GM23338 (cell line): ENCODE measurements around the gene SYT17. TPM values are rescaled to one million over a fixed set of nuclear protein-coding genes. Genes with fewer than 3 reads are reported as not detected.

ENCODE experiments used
- ATAC-seq: fragments of 200-7000 bp; cut with Tn5 transposase; 3 replicates; pipeline ENCODE4 v1.9.1; 2020
- DNase-seq: peaks from one replicate; pipeline ENCODE4 v3.0.0-alpha.2; 2015; ENCODE audit warnings: low spot score
- H2AFZ ChIP-seq: fragments of 200-600 bp; sonication (generic); 2 replicates; pipeline ENCODE4 v1.8.0; 2016; ENCODE audit warnings: antibody characterized with exemption, mild to moderate bottlenecking, moderate library complexity
- H3F3A ChIP-seq: fragments of 200-600 bp; sonication (generic); replicated peaks from 2 replicates; pipeline ENCODE4 v1.8.0; 2017; ENCODE audit warnings: antibody characterized with exemption, mixed run types, low read depth
- H3K27ac ChIP-seq: fragments of 200-600 bp; sonication (generic); 2 replicates; pipeline ENCODE4 v1.6.1; 2016; ENCODE audit warnings: low read depth
- H3K27me3 ChIP-seq: fragments of 200-600 bp; sonication (generic); 2 replicates; pipeline ENCODE4 v1.8.0; 2016; ENCODE audit warnings: mild to moderate bottlenecking, mixed run types, moderate library complexity; ENCODE audit not compliant: insufficient read depth
- H3K36me3 ChIP-seq: fragments of 200-600 bp; sonication (generic); 2 replicates; pipeline ENCODE4 v1.8.0; 2016; ENCODE audit warnings: mild to moderate bottlenecking; ENCODE audit not compliant: insufficient read depth
- H3K4me1 ChIP-seq: fragments of 200-600 bp; sonication (generic); 2 replicates; pipeline ENCODE4 v1.8.0; 2016; ENCODE audit warnings: mild to moderate bottlenecking, moderate library complexity; ENCODE audit not compliant: insufficient read depth
- H3K4me2 ChIP-seq: fragments of 200-600 bp; sonication (generic); 2 replicates; pipeline ENCODE4 v1.7.1; 2017; ENCODE audit warnings: mixed run types
- H3K4me3 ChIP-seq: fragments of 200-600 bp; sonication (generic); 2 replicates; pipeline ENCODE4 v1.6.1; 2016; ENCODE audit warnings: mixed run types
- H3K79me2 ChIP-seq: fragments of 200-600 bp; sonication (generic); replicated peaks from 2 replicates; pipeline ENCODE4 v1.8.0; 2017; ENCODE audit warnings: mild to moderate bottlenecking; ENCODE audit not compliant: insufficient read depth
- H3K9me2 ChIP-seq: fragments of 200-600 bp; sonication (generic); 2 replicates; pipeline ENCODE4 v1.8.0; 2017; ENCODE audit not compliant: insufficient read depth
- H4K20me1 ChIP-seq: fragments of 200-600 bp; sonication (generic); replicated peaks from 2 replicates; pipeline ENCODE4 v1.8.0; 2017; ENCODE audit warnings: mild to moderate bottlenecking; ENCODE audit not compliant: insufficient read depth
- H3K27ac Mint-ChIP-seq: 2 replicates; pipeline ENCODE4 v1.8.0; 2020; ENCODE audit warnings: inconsistent platforms, mild to moderate bottlenecking, moderate library complexity, mixed read lengths
- H3K27me3 Mint-ChIP-seq: 3 replicates; pipeline ENCODE4 v1.8.0; 2022; ENCODE audit warnings: low read depth, mild to moderate bottlenecking, moderate library complexity, mixed read lengths, inconsistent platforms; ENCODE audit not compliant: insufficient read depth, poor library complexity
- H3K36me3 Mint-ChIP-seq: 3 replicates; pipeline ENCODE4 v1.8.0; 2021; ENCODE audit warnings: low read depth, mild to moderate bottlenecking, inconsistent platforms, moderate library complexity, mixed read lengths
- H3K4me1 Mint-ChIP-seq: 3 replicates; pipeline ENCODE4 v1.8.0; 2020; ENCODE audit warnings: mild to moderate bottlenecking, inconsistent platforms, mixed read lengths
- H3K4me3 Mint-ChIP-seq: 3 replicates; pipeline ENCODE4 v1.8.0; 2021; ENCODE audit warnings: moderate library complexity, mild to moderate bottlenecking, inconsistent platforms, mixed read lengths
- H3K9me3 Mint-ChIP-seq: 3 replicates; pipeline ENCODE4 v1.8.0; 2020; ENCODE audit warnings: moderate library complexity, mild to moderate bottlenecking, inconsistent platforms, mixed read lengths
- CTCF ChIP-seq, 2 experiments: fragments of 200-600 bp in 1 of 2; sonication (generic) in 1 of 2; conservative IDR thresholded peaks; 2 replicates each; pipeline versions ENCODE4 v1.5.1 to v1.6.1; 2016 to 2017; ENCODE audit warnings: antibody characterized with exemption in 2 of 2, low read depth in 2 of 2, mild to moderate bottlenecking in 2 of 2, moderate library complexity in 1 of 2
- EZH2 ChIP-seq: fragments of 200-600 bp; sonication (generic); IDR thresholded peaks from one replicate; pipeline ENCODE4 v1.8.0; 2017; ENCODE audit warnings: antibody characterized with exemption, mild to moderate bottlenecking, low read depth; ENCODE audit not compliant: unreplicated experiment
- REST ChIP-seq: IDR thresholded peaks from one replicate; pipeline ENCODE4 v1.6.1; 2018; ENCODE audit warnings: antibody characterized with exemption; ENCODE audit not compliant: unreplicated experiment
- ZNF462 ChIP-seq: fragments of 250-450 bp; sonication (Bioruptor Pico); IDR thresholded peaks from 2 replicates; pipeline ENCODE4 v1.5.0; 2020; ENCODE audit warnings: mild to moderate bottlenecking, moderate library complexity
- polyA plus RNA-seq: library from polyadenylated mRNA; unstranded; fragments of >200 nt; fragmentation: Nextera tagmentation; extraction: Ambion mirVana; gene quantifications from 2 replicates; pipeline ENCODE4 v1.2.1, GENCODE V29; 2016
- total RNA-seq: library from RNA; depleted of rRNA; stranded (reverse); fragments of >200 nt; shearing (Covaris generic); gene quantifications from 2 replicates; pipeline ENCODE4 v1.2.3, GENCODE V29; 2014

The SYT17 gene
- total and polyA plus RNA-seq, 2 experiments from 2014 or later: 5.3 to 9.5 TPM

- Histone ChIP-seq H3K36me3 (no peaks in the 10 kb centered on the region), H4K20me1 (no peaks in the 10 kb centered on the region), H3F3A (no peaks in the 10 kb centered on the region), H3K27me3 (no peaks in the 10 kb centered on the region), H2AFZ (no peak overlapping the region), H3K79me2 (no peaks in the 10 kb centered on the region), H3K4me3 (no peak overlapping the region), H3K4me2 (no peak overlapping the region), H3K4me1 (peaks cover 10% of the 10 kb centered on the region; the same call in 1 of the 2 replicates), H3K9me2 (no peaks in the 10 kb centered on the region), H3K27ac (no peak overlapping the region)
- DNase-seq: no peak
- Mint-ChIP-seq H3K4me1 (peaks cover 17% of the 10 kb centered on the region), H3K36me3 (peaks cover 20% of the 10 kb centered on the region), H3K27me3 (peaks cover 3% of the 10 kb centered on the region), H3K4me3 (no peak overlapping the region), H3K9me3 (peaks cover 12% of the 10 kb centered on the region), H3K27ac (no peak overlapping the region)
- ATAC-seq: no peak
- TF ChIP-seq CTCF (conservative IDR thresholded peaks at IDR 0.05; ENCODE audit: low read depth in 2 of 2): no peak
- TF ChIP-seq ZNF462: no peak
- TF ChIP-seq EZH2: no peak
- no peak for TF ChIP-seq REST
These were observed 62.5 kb downstream of the SYT17 start for GRCh38 chr16:19230575-19230974.
